HepG2 (cell line): ENCODE results near the gene GLS2. TPM values are rescaled to one million over a fixed set of nuclear protein-coding genes. Genes with fewer than 3 reads are reported as not detected.
A peak's percentile ranks its signal among the peaks of the same experiment; 100 is the strongest.

Experiments used
- ATAC-seq: fragments of 200-7000 bp; cut with Tn5 transposase; 3 replicates; pipeline ENCODE4 v1.9.1; 2020; ENCODE audit warnings: mild to moderate bottlenecking, moderate library complexity
- BruUV-seq: library from RNA; stranded (reverse); fragments of 400-500 nt; replicated peaks from 2 replicates; lab custom pipeline; 2021; lab: Mats Ljungman, UMichigan
- CTCF ChIA-PET: fragments of 300-600 bp; formaldehyde crosslinking; extraction: SDS; loops from one replicate; lab custom pipeline; 2021; ENCODE audit warnings: low total read pairs, inconsistent platforms, low intra/inter-chr PET ratio; lab: Yijun Ruan, JAX
- POLR2A ChIA-PET: fragments of 350-600 bp; sonication (Branson Sonifier 250); formaldehyde crosslinking; loops from one replicate; lab custom pipeline; 2020; ENCODE audit warnings: antibody characterized with exemption, inconsistent platforms; lab: Yijun Ruan, JAX
- DNase-seq: peaks from one replicate; pipeline ENCODE4 v3.0.0-alpha.2; 2015; ENCODE audit warnings: low spot score
- FAIRE-seq: peaks from 3 replicates; lab custom pipeline; 2011; peaks lifted over from hg19 to GRCh38; lab: Jason Lieb, UNC
- H2AFZ ChIP-seq: one replicate; pipeline ENCODE4 v1.6.1; 2011; ENCODE audit warnings: low read length, inconsistent platforms
- H3K27ac ChIP-seq: fragments of 300-600 bp; 3 replicates; pipeline ENCODE4 v1.8.0; 2011; ENCODE audit warnings: mixed run types, mild to moderate bottlenecking, mixed read lengths, low read length, inconsistent platforms; ENCODE audit not compliant: insufficient read depth; ENCODE audit errors: extremely low read length
- H3K27me3 ChIP-seq, 2 experiments: fragments of 200-600 bp in 1 of 2; 2 replicates in 1 of 2; 3 replicates in 1 of 2; pipeline versions ENCODE4 v1.6.0 to v1.8.0; 2011; ENCODE audit warnings: low read length in 2 of 2, mild to moderate bottlenecking in 2 of 2, moderate library complexity in 2 of 2, inconsistent platforms in 1 of 2; ENCODE audit not compliant: insufficient read depth in 2 of 2, control insufficient read depth in 1 of 2
- H3K36me3 ChIP-seq, 2 experiments: fragments of 200-600 bp in 1 of 2; replicated peaks in 1 of 2; 2 replicates in 1 of 2; 3 replicates in 1 of 2; pipeline versions ENCODE4 v1.5.1 to v1.8.0; 2011; ENCODE audit warnings: low read length in 2 of 2, inconsistent platforms in 1 of 2; ENCODE audit not compliant: insufficient read depth in 2 of 2, control insufficient read depth in 1 of 2
- H3K4me1 ChIP-seq: 2 replicates; pipeline ENCODE4 v1.5.1; 2012; ENCODE audit warnings: low read length, inconsistent platforms; ENCODE audit not compliant: insufficient read depth
- H3K4me2 ChIP-seq: 2 replicates; pipeline ENCODE4 v1.6.0; 2011; ENCODE audit warnings: low read depth, low read length, inconsistent platforms
- H3K4me3 ChIP-seq, 3 experiments: fragments of 200-600 bp in 1 of 3; sonication (generic), shearing (Covaris generic) in 1 of 3; replicated peaks in 1 of 3; 2 replicates each; pipeline ENCODE4 v1.5.1; 2011 to 2016; ENCODE audit warnings: low read length in 3 of 3, inconsistent platforms in 2 of 3, low read depth in 2 of 3, mild to moderate bottlenecking in 2 of 3, control low read depth in 1 of 3, mixed read lengths in 1 of 3; ENCODE audit not compliant: insufficient read depth in 1 of 3
- H3K79me2 ChIP-seq: one replicate; pipeline ENCODE4 v1.6.1; 2011; ENCODE audit warnings: low read length, inconsistent platforms; ENCODE audit not compliant: insufficient read depth
- H3K9ac ChIP-seq: 2 replicates; pipeline ENCODE4 v1.6.0; 2011; ENCODE audit warnings: mild to moderate bottlenecking, low read depth, low read length, inconsistent platforms; ENCODE audit not compliant: insufficient read depth
- H3K9me3 ChIP-seq: 2 replicates; pipeline ENCODE4 v1.5.1; 2012; ENCODE audit warnings: mild to moderate bottlenecking, low read length
- H4K20me1 ChIP-seq: 2 replicates; pipeline ENCODE4 v1.6.0; 2011; ENCODE audit warnings: inconsistent platforms, mild to moderate bottlenecking, low read length, moderate library complexity; ENCODE audit not compliant: insufficient read depth
- ATF7 ChIP-seq, 2 experiments: fragments of 450-650 bp in 1 of 2; sonication (generic) in 1 of 2; formaldehyde crosslinking in 1 of 2; IDR thresholded peaks; 2 replicates each; pipeline versions ENCODE4 v1.4.0 to v1.6.1; 2016 to 2020; ENCODE audit warnings: antibody characterized with exemption in 1 of 2, mild to moderate bottlenecking in 1 of 2, missing genetic modification reagents in 1 of 2
- HNRNPH1 ChIP-seq: fragments of 200-400 bp; formaldehyde crosslinking; optimal IDR thresholded peaks from 2 replicates; pipeline ENCODE3; 2017; ENCODE audit warnings: mild to moderate bottlenecking, low read depth, low read length
- MBNL3 ChIP-seq: fragments of 250-450 bp; sonication (Bioruptor Pico); conservative IDR thresholded peaks from 2 replicates; pipeline ENCODE4 v1.8.0; 2022; ENCODE audit warnings: mild to moderate bottlenecking, inconsistent platforms
- MEIS2 ChIP-seq: sonication (generic); formaldehyde crosslinking; IDR thresholded peaks from 2 replicates; pipeline ENCODE4 v1.9.0; 2021; ENCODE audit warnings: mild to moderate bottlenecking, missing genetic modification reagents
- TOPORS ChIP-seq: sonication (generic); formaldehyde crosslinking; IDR thresholded peaks from 2 replicates; pipeline ENCODE4 v1.8.0; 2023; ENCODE audit warnings: mild to moderate bottlenecking, missing genetic modification reagents
- ZNF101 ChIP-seq: sonication (generic); formaldehyde crosslinking; IDR thresholded peaks from 2 replicates; pipeline ENCODE4 v1.4.0; 2020; ENCODE audit warnings: mild to moderate bottlenecking, low read depth, missing genetic modification reagents, borderline replicate concordance
- WGBS: methylation state at CpG from one replicate; pipeline ENCODE4 v1.1.6; 2017; ENCODE audit warnings: low lambda C conversion rate; 5-methylcytosine and 5-hydroxymethylcytosine counted together
- in situ Hi-C: cut with HindIII; loops from 2 replicates; pipeline ENCODE4 v1.10.0; 2017; ENCODE audit warnings: low pct_unique_long_range_greater_than_20kb; ENCODE audit not compliant: extremely low pct_ligation_motif_present
- intact Hi-C: fragments of 100-400 bp; cut with micrococcal nuclease; formaldehyde crosslinking; loops from one replicate; pipeline ENCODE4 v1.10.0; 2022; ENCODE audit not compliant: unreplicated experiment
- polyA plus RNA-seq, 8 experiments: library from polyadenylated mRNA; depleted of rRNA in 3 of 8; stranded (reverse) in 7 of 8; unstranded in 1 of 8; fragments of >200 nt; fragmentation: Illumina TruSeq in 4 of 8; extraction: Trizol in 4 of 8; gene quantifications; 2 replicates each; pipeline versions ENCODE4 v1.2.1 to v1.2.3, GENCODE V29; 2011 to 2016; ENCODE audit warnings: low read depth in 4 of 8, missing spikeins in 1 of 8, mixed read lengths in 1 of 8; ENCODE audit not compliant: insufficient read depth in 1 of 8
- total RNA-seq, 5 experiments: library from RNA; depleted of rRNA; stranded (reverse); fragments of >200 nt; fragmentation: Illumina TruSeq; extraction: Trizol; gene quantifications; 2 replicates each; pipeline ENCODE4 v1.2.3, GENCODE V29; 2016; ENCODE audit warnings: low read depth in 1 of 5
- TF ChIP-seq, protein P1 (sequence below): sonication (generic); formaldehyde crosslinking; conservative IDR thresholded peaks from 2 replicates; pipeline ENCODE4 v1.4.0; 2020; ENCODE audit warnings: mild to moderate bottlenecking, missing genetic modification reagents, moderate library complexity
- TF ChIP-seq, protein P2 (sequence below): sonication (generic); formaldehyde crosslinking; IDR thresholded peaks from 2 replicates; pipeline ENCODE4 v1.4.0; 2020; ENCODE audit warnings: missing genetic modification reagents, borderline replicate concordance
- TF ChIP-seq, protein P3 (sequence below): sonication (generic); formaldehyde crosslinking; IDR thresholded peaks from 2 replicates; pipeline ENCODE4 v1.5.0; 2020; ENCODE audit warnings: mild to moderate bottlenecking, missing genetic modification reagents
- TF ChIP-seq, protein P4 (sequence below): sonication (generic); formaldehyde crosslinking; IDR thresholded peaks from 2 replicates; pipeline ENCODE4 v1.8.0; 2023; ENCODE audit warnings: mild to moderate bottlenecking, missing genetic modification reagents

The GLS2 gene
- total and polyA plus RNA-seq, 2 of the 13 experiments (the other 11 are each of a cell fraction or from before 2014, with no cell fraction given), result 8.6 to 12.2 TPM

DNA sequence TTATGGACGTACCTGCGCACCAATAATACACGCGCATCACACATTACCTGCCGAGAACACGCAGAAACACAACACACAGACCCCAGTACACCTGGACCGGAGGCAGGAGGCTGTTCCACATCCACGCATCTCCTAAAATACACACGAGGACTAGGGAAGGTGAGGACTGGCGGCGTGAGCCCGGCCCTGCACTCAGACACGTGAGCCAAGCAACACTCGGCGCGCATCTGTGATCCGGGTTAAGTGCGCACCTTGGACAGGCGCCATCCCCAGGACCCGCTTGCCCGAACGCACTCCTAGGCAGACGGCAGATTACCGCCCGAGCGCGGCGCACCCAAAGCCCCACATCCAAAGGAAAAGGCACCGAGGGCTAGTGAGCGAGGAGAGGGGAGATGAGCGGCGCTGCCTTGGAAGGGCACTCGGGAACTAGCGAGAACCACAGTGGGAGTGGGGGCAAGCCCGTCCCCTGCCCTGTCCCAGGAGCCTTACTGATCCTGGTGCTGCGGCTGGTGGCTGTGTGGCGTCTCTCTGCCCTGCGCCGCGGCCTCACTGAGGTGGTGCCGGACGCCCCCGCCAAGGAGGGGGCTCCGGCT is 417 bp downstream of the GLS2 start (continued):
- TF ChIP-seq, protein P1, sequence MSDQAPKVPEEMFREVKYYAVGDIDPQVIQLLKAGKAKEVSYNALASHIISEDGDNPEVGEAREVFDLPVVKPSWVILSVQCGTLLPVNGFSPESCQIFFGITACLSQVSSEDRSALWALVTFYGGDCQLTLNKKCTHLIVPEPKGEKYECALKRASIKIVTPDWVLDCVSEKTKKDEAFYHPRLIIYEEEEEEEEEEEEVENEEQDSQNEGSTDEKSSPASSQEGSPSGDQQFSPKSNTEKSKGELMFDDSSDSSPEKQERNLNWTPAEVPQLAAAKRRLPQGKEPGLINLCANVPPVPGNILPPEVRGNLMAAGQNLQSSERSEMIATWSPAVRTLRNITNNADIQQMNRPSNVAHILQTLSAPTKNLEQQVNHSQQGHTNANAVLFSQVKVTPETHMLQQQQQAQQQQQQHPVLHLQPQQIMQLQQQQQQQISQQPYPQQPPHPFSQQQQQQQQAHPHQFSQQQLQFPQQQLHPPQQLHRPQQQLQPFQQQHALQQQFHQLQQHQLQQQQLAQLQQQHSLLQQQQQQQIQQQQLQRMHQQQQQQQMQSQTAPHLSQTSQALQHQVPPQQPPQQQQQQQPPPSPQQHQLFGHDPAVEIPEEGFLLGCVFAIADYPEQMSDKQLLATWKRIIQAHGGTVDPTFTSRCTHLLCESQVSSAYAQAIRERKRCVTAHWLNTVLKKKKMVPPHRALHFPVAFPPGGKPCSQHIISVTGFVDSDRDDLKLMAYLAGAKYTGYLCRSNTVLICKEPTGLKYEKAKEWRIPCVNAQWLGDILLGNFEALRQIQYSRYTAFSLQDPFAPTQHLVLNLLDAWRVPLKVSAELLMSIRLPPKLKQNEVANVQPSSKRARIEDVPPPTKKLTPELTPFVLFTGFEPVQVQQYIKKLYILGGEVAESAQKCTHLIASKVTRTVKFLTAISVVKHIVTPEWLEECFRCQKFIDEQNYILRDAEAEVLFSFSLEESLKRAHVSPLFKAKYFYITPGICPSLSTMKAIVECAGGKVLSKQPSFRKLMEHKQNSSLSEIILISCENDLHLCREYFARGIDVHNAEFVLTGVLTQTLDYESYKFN, result no peak
- TF ChIP-seq, protein P2, sequence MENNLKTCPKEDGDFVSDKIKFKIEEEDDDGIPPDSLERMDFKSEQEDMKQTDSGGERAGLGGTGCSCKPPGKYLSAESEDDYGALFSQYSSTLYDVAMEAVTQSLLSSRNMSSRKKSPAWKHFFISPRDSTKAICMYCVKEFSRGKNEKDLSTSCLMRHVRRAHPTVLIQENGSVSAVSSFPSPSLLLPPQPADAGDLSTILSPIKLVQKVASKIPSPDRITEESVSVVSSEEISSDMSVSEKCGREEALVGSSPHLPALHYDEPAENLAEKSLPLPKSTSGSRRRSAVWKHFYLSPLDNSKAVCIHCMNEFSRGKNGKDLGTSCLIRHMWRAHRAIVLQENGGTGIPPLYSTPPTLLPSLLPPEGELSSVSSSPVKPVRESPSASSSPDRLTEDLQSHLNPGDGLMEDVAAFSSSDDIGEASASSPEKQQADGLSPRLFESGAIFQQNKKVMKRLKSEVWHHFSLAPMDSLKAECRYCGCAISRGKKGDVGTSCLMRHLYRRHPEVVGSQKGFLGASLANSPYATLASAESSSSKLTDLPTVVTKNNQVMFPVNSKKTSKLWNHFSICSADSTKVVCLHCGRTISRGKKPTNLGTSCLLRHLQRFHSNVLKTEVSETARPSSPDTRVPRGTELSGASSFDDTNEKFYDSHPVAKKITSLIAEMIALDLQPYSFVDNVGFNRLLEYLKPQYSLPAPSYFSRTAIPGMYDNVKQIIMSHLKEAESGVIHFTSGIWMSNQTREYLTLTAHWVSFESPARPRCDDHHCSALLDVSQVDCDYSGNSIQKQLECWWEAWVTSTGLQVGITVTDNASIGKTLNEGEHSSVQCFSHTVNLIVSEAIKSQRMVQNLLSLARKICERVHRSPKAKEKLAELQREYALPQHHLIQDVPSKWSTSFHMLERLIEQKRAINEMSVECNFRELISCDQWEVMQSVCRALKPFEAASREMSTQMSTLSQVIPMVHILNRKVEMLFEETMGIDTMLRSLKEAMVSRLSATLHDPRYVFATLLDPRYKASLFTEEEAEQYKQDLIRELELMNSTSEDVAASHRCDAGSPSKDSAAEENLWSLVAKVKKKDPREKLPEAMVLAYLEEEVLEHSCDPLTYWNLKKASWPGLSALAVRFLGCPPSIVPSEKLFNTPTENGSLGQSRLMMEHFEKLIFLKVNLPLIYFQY (CRISPR knock-in tag), result no peak; the same call in 1 of the 2 replicates
- TF ChIP-seq HNRNPH1, result no peak

DNA sequence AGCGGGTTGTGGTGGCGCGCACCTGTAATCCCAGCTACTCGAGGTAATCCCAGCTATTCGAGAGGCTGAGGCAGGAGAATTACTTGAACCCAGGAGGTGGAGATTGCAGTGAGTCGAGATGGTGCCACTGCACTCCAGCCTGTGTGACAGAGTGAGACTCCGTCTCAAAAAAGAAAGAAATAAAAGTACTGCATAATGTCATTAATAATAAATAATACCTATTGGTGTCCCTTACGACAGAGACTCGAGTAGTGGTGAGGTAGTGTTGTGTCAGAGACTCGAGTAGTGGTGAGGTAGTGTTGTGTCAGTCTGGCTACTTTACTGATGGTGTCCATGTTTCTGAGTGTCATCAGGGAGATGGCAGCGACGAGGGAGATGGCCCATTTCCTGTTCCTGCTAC is 1.3 kb downstream of the GLS2 start:
- ChIA-PET POLR2A (no interaction called here), CTCF (no interaction called here)
- Histone ChIP-seq H3K9ac (no peak overlapping the region), H3K79me2 (no peaks in the 10 kb centered on the region), H4K20me1 (no peaks in the 10 kb centered on the region), H3K4me2 (peak overlapping the region; percentile 93; the same call in 1 of the 2 replicates), H3K36me3 (no peaks in the 10 kb centered on the region), H3K27me3 (no peaks in the 10 kb centered on the region), H3K4me1 (peaks cover 34% of the 10 kb centered on the region), H3K9me3 (no peaks in the 10 kb centered on the region), H2AFZ (no peak overlapping the region), H3K4me3 (peak overlapping the region in 1 of 3 experiments; percentile 85; a peak in 1 of 6 replicates), H3K27ac (no peak overlapping the region)
- FAIRE-seq (no peak), DNase-seq (no peak), ATAC-seq (no peak)
- TF ChIP-seq ZNF101, result no peak
- peak; percentile 88 for TF ChIP-seq ATF7 (IDR thresholded peaks at IDR 0.05)
- no peak for TF ChIP-seq ATF7 (CRISPR knock-in tag; IDR thresholded peaks at IDR 0.05)
- TF ChIP-seq, protein P3, sequence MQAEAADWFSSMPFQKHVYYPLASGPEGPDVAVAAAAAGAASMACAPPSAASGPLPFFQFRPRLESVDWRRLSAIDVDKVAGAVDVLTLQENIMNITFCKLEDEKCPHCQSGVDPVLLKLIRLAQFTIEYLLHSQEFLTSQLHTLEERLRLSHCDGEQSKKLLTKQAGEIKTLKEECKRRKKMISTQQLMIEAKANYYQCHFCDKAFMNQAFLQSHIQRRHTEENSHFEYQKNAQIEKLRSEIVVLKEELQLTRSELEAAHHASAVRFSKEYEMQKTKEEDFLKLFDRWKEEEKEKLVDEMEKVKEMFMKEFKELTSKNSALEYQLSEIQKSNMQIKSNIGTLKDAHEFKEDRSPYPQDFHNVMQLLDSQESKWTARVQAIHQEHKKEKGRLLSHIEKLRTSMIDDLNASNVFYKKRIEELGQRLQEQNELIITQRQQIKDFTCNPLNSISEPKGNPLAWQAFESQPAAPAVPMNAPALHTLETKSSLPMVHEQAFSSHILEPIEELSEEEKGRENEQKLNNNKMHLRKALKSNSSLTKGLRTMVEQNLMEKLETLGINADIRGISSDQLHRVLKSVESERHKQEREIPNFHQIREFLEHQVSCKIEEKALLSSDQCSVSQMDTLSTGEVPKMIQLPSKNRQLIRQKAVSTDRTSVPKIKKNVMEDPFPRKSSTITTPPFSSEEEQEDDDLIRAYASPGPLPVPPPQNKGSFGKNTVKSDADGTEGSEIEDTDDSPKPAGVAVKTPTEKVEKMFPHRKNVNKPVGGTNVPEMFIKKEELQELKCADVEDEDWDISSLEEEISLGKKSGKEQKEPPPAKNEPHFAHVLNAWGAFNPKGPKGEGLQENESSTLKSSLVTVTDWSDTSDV (CRISPR knock-in tag), result no peak
- TF ChIP-seq, protein P4, sequence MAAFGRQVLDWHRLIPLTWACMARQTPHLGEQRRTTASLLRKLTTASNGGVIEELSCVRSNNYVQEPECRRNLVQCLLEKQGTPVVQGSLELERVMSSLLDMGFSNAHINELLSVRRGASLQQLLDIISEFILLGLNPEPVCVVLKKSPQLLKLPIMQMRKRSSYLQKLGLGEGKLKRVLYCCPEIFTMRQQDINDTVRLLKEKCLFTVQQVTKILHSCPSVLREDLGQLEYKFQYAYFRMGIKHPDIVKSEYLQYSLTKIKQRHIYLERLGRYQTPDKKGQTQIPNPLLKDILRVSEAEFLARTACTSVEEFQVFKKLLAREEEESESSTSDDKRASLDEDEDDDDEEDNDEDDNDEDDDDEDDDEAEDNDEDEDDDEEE (CRISPR knock-in tag), result no peak
- no peak for TF ChIP-seq MBNL3 (CRISPR knock-in tag)
- no peak for TF ChIP-seq MEIS2 (CRISPR knock-in tag)
- TF ChIP-seq TOPORS (CRISPR knock-in tag), result no peak
- BruUV-seq, result no TSS peak
- 98% methylated on average over 12 of the region's 12 CpGs for WGBS
- intact Hi-C loops, result no loop called here
- in situ Hi-C loops, result no loop called here
